ENCODE measurements around the gene L3MBTL4. TPM values are rescaled to one million over a fixed set of nuclear protein-coding genes. Genes with fewer than 3 reads are reported as not detected.

L3MBTL4 gene
- total RNA-seq, 1 experiment from 2014 or later, result not detected

DNA sequence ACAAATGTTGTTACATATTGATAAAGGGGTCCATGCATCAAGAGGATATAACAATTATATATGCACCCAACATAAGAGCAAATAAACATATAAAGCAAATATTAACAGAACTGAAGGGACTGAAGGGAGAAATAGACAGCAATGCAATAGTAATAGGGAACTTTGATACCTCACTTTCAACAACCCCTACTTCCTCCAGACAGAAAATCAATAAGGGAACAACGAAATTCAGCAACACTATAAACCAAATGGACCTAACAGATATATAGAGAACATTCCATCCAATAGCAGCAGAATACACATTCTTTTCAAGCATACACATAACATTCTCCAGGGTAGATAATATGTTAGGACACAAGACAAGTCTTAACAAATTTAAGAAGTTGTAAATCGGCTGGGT, 71.7 kb downstream of the L3MBTL4 start:
- no peak overlapping the region for H2AFZ ChIP-seq (ENCODE audit: low read depth, low read length, poor library complexity, severe bottlenecking)
- peaks cover 13 to 24% of the 10 kb centered on the region in 2 experiments; a peak in 3 of 4 replicates for H3K9me3 ChIP-seq (ENCODE audit: control insufficient read depth in 1 of 2, insufficient read depth in 1 of 2, low read depth in 1 of 2, low read length in 2 of 2)
- H3K9ac ChIP-seq (ENCODE audit: low read length), result no peak overlapping the region
- H3K27me3 ChIP-seq (ENCODE audit: insufficient read depth, low read length), result no peaks in the 10 kb centered on the region
- no peaks in the 10 kb centered on the region for H3K36me3 ChIP-seq (ENCODE audit: control insufficient read depth in 1 of 2, insufficient read depth in 2 of 2, low read length in 2 of 2)
- no peak overlapping the region for H3K27ac ChIP-seq (ENCODE audit: low read depth, low read length)
- no peaks in the 10 kb centered on the region for H3K9me2 ChIP-seq (ENCODE audit: insufficient read depth)
- POLR2A ChIA-PET, result no interaction called here
- no peak overlapping the region for H3K4me2 ChIP-seq (ENCODE audit: low read length)
- CTCF ChIA-PET, result no interaction called here
- TF ChIP-seq CBX3 (IDR thresholded peaks at IDR 0.05; ENCODE audit: low read depth) (no peak), YY1 (IDR thresholded peaks at IDR 0.05; ENCODE audit: extremely low read depth, insufficient replicate concordance, low read depth, low read length) (no peak), CEBPB (IDR thresholded peaks at IDR 0.05; ENCODE audit: low read depth) (no peak)
- TF ChIP-seq, protein P1, sequence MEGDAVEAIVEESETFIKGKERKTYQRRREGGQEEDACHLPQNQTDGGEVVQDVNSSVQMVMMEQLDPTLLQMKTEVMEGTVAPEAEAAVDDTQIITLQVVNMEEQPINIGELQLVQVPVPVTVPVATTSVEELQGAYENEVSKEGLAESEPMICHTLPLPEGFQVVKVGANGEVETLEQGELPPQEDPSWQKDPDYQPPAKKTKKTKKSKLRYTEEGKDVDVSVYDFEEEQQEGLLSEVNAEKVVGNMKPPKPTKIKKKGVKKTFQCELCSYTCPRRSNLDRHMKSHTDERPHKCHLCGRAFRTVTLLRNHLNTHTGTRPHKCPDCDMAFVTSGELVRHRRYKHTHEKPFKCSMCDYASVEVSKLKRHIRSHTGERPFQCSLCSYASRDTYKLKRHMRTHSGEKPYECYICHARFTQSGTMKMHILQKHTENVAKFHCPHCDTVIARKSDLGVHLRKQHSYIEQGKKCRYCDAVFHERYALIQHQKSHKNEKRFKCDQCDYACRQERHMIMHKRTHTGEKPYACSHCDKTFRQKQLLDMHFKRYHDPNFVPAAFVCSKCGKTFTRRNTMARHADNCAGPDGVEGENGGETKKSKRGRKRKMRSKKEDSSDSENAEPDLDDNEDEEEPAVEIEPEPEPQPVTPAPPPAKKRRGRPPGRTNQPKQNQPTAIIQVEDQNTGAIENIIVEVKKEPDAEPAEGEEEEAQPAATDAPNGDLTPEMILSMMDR (IDR thresholded peaks at IDR 0.05 in 2 of 3, conservative IDR thresholded peaks at IDR 0.05 in 1 of 3; ENCODE audit: borderline replicate concordance in 1 of 3, insufficient read depth in 1 of 3, low read depth in 2 of 3, low read length in 2 of 3), result no peak
- no peak for ATAC-seq
- intact Hi-C loops (cut with micrococcal nuclease), result no loop called here
- DNase-seq (ENCODE audit: low read depth, low spot score), result no peak
- H3K79me2 ChIP-seq (ENCODE audit: insufficient read depth, low read length), result no peaks in the 10 kb centered on the region
- no peak overlapping the region for H3K4me3 ChIP-seq (replicated peaks in 1 of 2; ENCODE audit: low read depth in 1 of 2, low read length in 2 of 2)
- no peaks in the 10 kb centered on the region; the same call in 1 of the 2 replicates for H4K20me1 ChIP-seq (ENCODE audit: insufficient read depth)
- no TSS peak for BruUV-seq (replicated peaks)
- RAD21 ChIA-PET (ENCODE audit: low non-redundant PET in 1 of 2, low total read pairs in 2 of 2, uncharacterized antibody in 2 of 2, unreplicated experiment in 2 of 2), result no interaction called here
- H3K4me1 ChIP-seq (ENCODE audit: control insufficient read depth in 1 of 2, insufficient read depth in 2 of 2, low read length in 2 of 2), result no peaks in the 10 kb centered on the region

DNA sequence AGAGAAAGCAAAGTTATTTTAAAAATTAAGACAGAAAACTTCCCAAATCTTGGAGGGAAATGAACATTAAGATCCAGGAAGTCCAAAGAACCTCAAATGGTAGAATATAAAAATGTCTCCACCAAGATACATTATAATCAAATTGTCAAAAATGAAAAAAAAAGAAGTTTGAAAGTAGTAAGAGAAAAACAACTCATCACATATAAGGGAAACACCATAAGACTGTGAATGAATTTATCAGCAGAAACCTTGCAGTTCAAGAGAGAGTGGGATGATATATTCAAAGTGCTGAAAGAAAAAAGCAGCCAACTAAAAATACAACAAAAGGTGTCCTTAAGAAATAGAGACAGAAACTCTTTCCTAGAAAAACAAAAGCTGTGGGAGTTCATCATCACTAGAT, 73.0 kb downstream of the L3MBTL4 start:
- Histone ChIP-seq H3K4me2 (ENCODE audit: low read length) (no peak overlapping the region), H3K79me2 (ENCODE audit: insufficient read depth, low read length) (no peaks in the 10 kb centered on the region), H3K4me3 (replicated peaks in 1 of 2; ENCODE audit: low read depth in 1 of 2, low read length in 2 of 2) (no peak overlapping the region), H3K9ac (ENCODE audit: low read length) (no peak overlapping the region), H2AFZ (ENCODE audit: low read depth, low read length, poor library complexity, severe bottlenecking) (no peak overlapping the region), H3K4me1 (ENCODE audit: control insufficient read depth in 1 of 2, insufficient read depth in 2 of 2, low read length in 2 of 2) (no peaks in the 10 kb centered on the region), H3K9me2 (ENCODE audit: insufficient read depth) (no peaks in the 10 kb centered on the region), H4K20me1 (ENCODE audit: insufficient read depth) (no peaks in the 10 kb centered on the region; the same call in 1 of the 2 replicates), H3K27me3 (ENCODE audit: insufficient read depth, low read length) (no peaks in the 10 kb centered on the region), H3K27ac (ENCODE audit: low read depth, low read length) (no peak overlapping the region), H3K9me3 (ENCODE audit: control insufficient read depth in 1 of 2, insufficient read depth in 1 of 2, low read depth in 1 of 2, low read length in 2 of 2) (peaks cover 13 to 20% of the 10 kb centered on the region in 2 experiments; a peak in 3 of 4 replicates), H3K36me3 (ENCODE audit: control insufficient read depth in 1 of 2, insufficient read depth in 2 of 2, low read length in 2 of 2) (no peaks in the 10 kb centered on the region; a peak in 1 of 4 replicates)
- ChIA-PET CTCF (no interaction called here), RAD21 (ENCODE audit: low non-redundant PET in 1 of 2, low total read pairs in 2 of 2, uncharacterized antibody in 2 of 2, unreplicated experiment in 2 of 2) (no interaction called here), POLR2A (no interaction called here)
- ATAC-seq, result no peak
- BruUV-seq (replicated peaks), result no TSS peak
- intact Hi-C loops (cut with micrococcal nuclease), result no loop called here
- TF ChIP-seq FOSL1 (IDR thresholded peaks at IDR 0.05; ENCODE audit: low read depth) (no peak), TCF7L2 (IDR thresholded peaks at IDR 0.05; ENCODE audit: borderline replicate concordance, extremely low read depth, insufficient read depth, insufficient read length) (no peak), JUND (IDR thresholded peaks at IDR 0.05) (no peak), CEBPB (IDR thresholded peaks at IDR 0.05; ENCODE audit: low read depth) (no peak), ZFX (IDR thresholded peaks at IDR 0.05) (no peak), POLR2AphosphoS5 (IDR thresholded peaks at IDR 0.05; ENCODE audit: low read depth, low read length) (no peak)
- TF ChIP-seq, protein P2, sequence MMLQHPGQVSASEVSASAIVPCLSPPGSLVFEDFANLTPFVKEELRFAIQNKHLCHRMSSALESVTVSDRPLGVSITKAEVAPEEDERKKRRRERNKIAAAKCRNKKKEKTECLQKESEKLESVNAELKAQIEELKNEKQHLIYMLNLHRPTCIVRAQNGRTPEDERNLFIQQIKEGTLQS (IDR thresholded peaks at IDR 0.05), result no peak
- DNase-seq (ENCODE audit: low read depth, low spot score), result no peak
